Thoracic aorta (tissue), 2 donors: ENCODE results near the gene EME2. TPM values are rescaled to one million over a fixed set of nuclear protein-coding genes. Genes with fewer than 3 reads are reported as not detected.

ENCODE experiments used
- ATAC-seq: fragments of 150-250 bp; one replicate; pipeline ENCODE4 v1.8.0; 2017; ENCODE audit warnings: low read depth; ENCODE audit not compliant: insufficient number of reproducible peaks, low FRiP score
- DNase-seq: peaks from one replicate; pipeline ENCODE4 v3.0.0-alpha.2; 2020; ENCODE audit warnings: low spot score
- H3K27ac ChIP-seq, 2 donors: fragments of 200-600 bp; sonication (generic); 1 replicate in 1 of 2; 2 replicates in 1 of 2; pipeline ENCODE4 v1.5.1; 2016; ENCODE audit warnings: mild to moderate bottlenecking in 2 of 2, moderate library complexity in 2 of 2
- H3K27me3 ChIP-seq: fragments of 200-600 bp; sonication (generic); replicated peaks from 2 replicates; pipeline ENCODE4 v1.6.0; 2016; ENCODE audit warnings: mild to moderate bottlenecking; ENCODE audit not compliant: insufficient read depth
- H3K36me3 ChIP-seq: fragments of 200-600 bp; sonication (generic); one replicate; pipeline ENCODE4 v1.5.1; 2016
- H3K4me1 ChIP-seq, 2 donors: fragments of 200-600 bp; sonication (generic); 1 replicate in 1 of 2; 2 replicates in 1 of 2; pipeline versions ENCODE4 v1.5.1 to v1.6.0; 2016; ENCODE audit warnings: low read depth in 2 of 2, mild to moderate bottlenecking in 1 of 2; ENCODE audit not compliant: control insufficient read depth in 1 of 2
- H3K4me3 ChIP-seq: fragments of 200-600 bp; sonication (generic); 2 replicates; pipeline ENCODE4 v1.5.1; 2016; ENCODE audit warnings: mild to moderate bottlenecking
- H3K9me3 ChIP-seq: fragments of 200-600 bp; sonication (generic); 2 replicates; pipeline ENCODE4 v1.5.1; 2016
- CTCF ChIP-seq: fragments of 200-600 bp; sonication (generic); IDR thresholded peaks from one replicate; pipeline ENCODE4 v1.5.1; 2019; ENCODE audit warnings: antibody characterized with exemption
- total RNA-seq, 2 donors: library from RNA; depleted of rRNA; stranded (reverse); fragments of >200 nt; gene quantifications; one replicate each; pipeline versions ENCODE4 v1.1.0 to v1.2.3, GENCODE V29; 2016

Gene EME2
- total RNA-seq, 2 donors from 2014 or later: 23.4 to 29.2 TPM

- Histone ChIP-seq H3K9me3 (no peaks in the 10 kb centered on the region), H3K27me3 (no peaks in the 10 kb centered on the region), H3K4me3 (no peak overlapping the region), H3K27ac (no peak overlapping the region), H3K36me3 (peaks cover 25% of the 10 kb centered on the region), H3K4me1 (no peaks in the 10 kb centered on the region)
- DNase-seq (no peak), ATAC-seq (no peak)
- no peak for TF ChIP-seq CTCF
These were observed 18.8 kb downstream of the EME2 start for GRCh38 chr16:1791256-1791942.

GRCh38 chr16:1791943-1792812 is 19.6 kb downstream of the EME2 start:
- ATAC-seq (no peak), DNase-seq (no peak)
- no peak overlapping the region for H3K4me3 ChIP-seq
- no peak overlapping the region for H3K27ac ChIP-seq
- TF ChIP-seq CTCF: no peak
- H3K27me3 ChIP-seq: no peaks in the 10 kb centered on the region
- H3K4me1 ChIP-seq: no peaks in the 10 kb centered on the region
- peaks cover 19% of the 10 kb centered on the region for H3K36me3 ChIP-seq
- H3K9me3 ChIP-seq: no peaks in the 10 kb centered on the region

- H3K27me3 ChIP-seq: no peaks in the 10 kb centered on the region
- H3K9me3 ChIP-seq: no peaks in the 10 kb centered on the region
- no peak for DNase-seq
- no peak for ATAC-seq
- H3K4me3 ChIP-seq: no peak overlapping the region
- H3K27ac ChIP-seq: no peak overlapping the region
- H3K36me3 ChIP-seq: peaks cover 19% of the 10 kb centered on the region
- no peaks in the 10 kb centered on the region for H3K4me1 ChIP-seq
- TF ChIP-seq CTCF: no peak
These were observed 20.4 kb downstream of the EME2 start for GRCh38 chr16:1792836-1793577.

- no peak within 1 kb of the TSS for H3K4me3 ChIP-seq
- ATAC-seq: no peak
- DNase-seq: no peak
- H3K4me1 ChIP-seq: no peaks in the 10 kb centered on the region
- H3K27ac ChIP-seq: no peak within 1 kb of the TSS
- no peaks in the 10 kb centered on the region for H3K27me3 ChIP-seq
- H3K9me3 ChIP-seq: no peaks in the 10 kb centered on the region
- TF ChIP-seq CTCF: no peak
- peaks cover 12% of the 10 kb centered on the region for H3K36me3 ChIP-seq
These were observed 21.1 kb downstream of the EME2 start, which contains the start of gene IGFALS for GRCh38 chr16:1793578-1794220. Gene IGFALS (minus strand): TSS chr16:1793705. CDS start chr16:1793652, 53 bp downstream.
